HEK293 (cell line): ENCODE measurements around the gene POGZ.

Experiments
- ZBTB8A ChIP-seq: fragments of 450-650 bp; formaldehyde crosslinking; IDR thresholded peaks from 2 replicates; pipeline ENCODE4 v1.5.1; 2016; ENCODE audit warnings: missing biosample characterization, missing genetic modification characterization
- ZNF133 ChIP-seq: fragments of 450-650 bp; formaldehyde crosslinking; IDR thresholded peaks from 2 replicates; pipeline ENCODE4 v1.5.1; 2016; ENCODE audit warnings: missing biosample characterization, missing genetic modification characterization
- TF ChIP-seq, protein P1 (sequence below): fragments of 450-650 bp; formaldehyde crosslinking; IDR thresholded peaks from 2 replicates; pipeline ENCODE4 v1.5.1; 2016; ENCODE audit warnings: missing biosample characterization, missing genetic modification characterization

DNA sequence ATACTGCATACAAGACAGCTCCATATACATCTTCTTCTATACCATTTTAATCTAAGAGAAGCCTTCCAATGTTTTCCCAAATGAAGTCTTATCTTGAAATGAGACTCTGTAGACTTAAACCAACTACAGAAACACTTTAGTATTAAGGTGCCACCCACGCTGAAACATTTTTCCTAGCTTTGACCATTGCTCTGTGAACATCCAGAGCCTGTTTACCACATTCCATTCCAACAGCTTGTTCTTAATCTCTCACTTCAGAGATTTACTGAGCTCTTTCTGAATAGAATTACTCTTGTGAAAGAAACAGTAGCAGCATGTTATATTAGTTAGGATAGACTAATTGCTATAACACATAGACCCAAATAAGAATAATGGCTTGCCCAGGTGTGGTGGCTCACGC is 19.6 kb upstream of the POGZ start:
- TF ChIP-seq, protein P1, sequence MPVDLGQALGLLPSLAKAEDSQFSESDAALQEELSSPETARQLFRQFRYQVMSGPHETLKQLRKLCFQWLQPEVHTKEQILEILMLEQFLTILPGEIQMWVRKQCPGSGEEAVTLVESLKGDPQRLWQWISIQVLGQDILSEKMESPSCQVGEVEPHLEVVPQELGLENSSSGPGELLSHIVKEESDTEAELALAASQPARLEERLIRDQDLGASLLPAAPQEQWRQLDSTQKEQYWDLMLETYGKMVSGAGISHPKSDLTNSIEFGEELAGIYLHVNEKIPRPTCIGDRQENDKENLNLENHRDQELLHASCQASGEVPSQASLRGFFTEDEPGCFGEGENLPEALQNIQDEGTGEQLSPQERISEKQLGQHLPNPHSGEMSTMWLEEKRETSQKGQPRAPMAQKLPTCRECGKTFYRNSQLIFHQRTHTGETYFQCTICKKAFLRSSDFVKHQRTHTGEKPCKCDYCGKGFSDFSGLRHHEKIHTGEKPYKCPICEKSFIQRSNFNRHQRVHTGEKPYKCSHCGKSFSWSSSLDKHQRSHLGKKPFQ (tag by site-specific recombination) = no peak
- TF ChIP-seq ZNF133 (tag by site-specific recombination) (no peak), ZBTB8A (tag by site-specific recombination) (no peak)
